ENCODE data around the gene DUSP1.

DUSP1 gene

GRCh38 chr5:172777881-172778814 lies 7.2 kb upstream of the DUSP1 start:
- DNase-seq (ENCODE audit: low spot score): no peak

GRCh38 chr5:172776235-172776594 lies 5.2 kb upstream of the DUSP1 start:
- DNase-seq (ENCODE audit: low spot score): no peak

GRCh38 chr5:172775326-172776234 lies 4.6 kb upstream of the DUSP1 start:
- no peak for DNase-seq (ENCODE audit: low spot score)

GRCh38 chr5:172774561-172775315 lies 3.7 kb upstream of the DUSP1 start:
- no peak for DNase-seq (ENCODE audit: low spot score)

GRCh38 chr5:172773481-172774469 lies 2.8 kb upstream of the DUSP1 start:
- DNase-seq (ENCODE audit: low spot score): no peak

GRCh38 chr5:172772112-172772906 lies 1.3 kb upstream of the DUSP1 start:
- DNase-seq (ENCODE audit: low spot score): peak; percentile 79

GRCh38 chr5:172771439-172772111 lies 580 bp upstream of the DUSP1 start:
- DNase-seq (ENCODE audit: low spot score): no peak

GRCh38 chr5:172770374-172770674 lies 671 bp downstream of the DUSP1 start:
- no peak for DNase-seq (ENCODE audit: low spot score)

- peak; percentile 39 for DNase-seq (ENCODE audit: low spot score)
Measured at GRCh38 chr5:172769616-172770373, 1.2 kb downstream of the DUSP1 start.

- DNase-seq (ENCODE audit: low spot score): no peak
Measured at GRCh38 chr5:172769342-172769615, 1.7 kb downstream of the DUSP1 start.

GRCh38 chr5:172768573-172769341 lies 2.2 kb downstream of the DUSP1 start:
- no peak for DNase-seq (ENCODE audit: low spot score)

GRCh38 chr5:172768098-172768572 lies 2.9 kb downstream of the DUSP1 start:
- no peak for DNase-seq (ENCODE audit: low spot score)

- DNase-seq (ENCODE audit: low spot score): peak; percentile 89
Measured at GRCh38 chr5:172766287-172767108, 4.5 kb downstream of the DUSP1 start.

GRCh38 chr5:172765766-172766286 lies 5.2 kb downstream of the DUSP1 start:
- DNase-seq (ENCODE audit: low spot score): no peak

- peak; percentile 98 for DNase-seq (ENCODE audit: low spot score)
Measured at GRCh38 chr5:172764861-172765765, 5.9 kb downstream of the DUSP1 start.

- DNase-seq (ENCODE audit: low spot score): no peak
Measured at GRCh38 chr5:172763120-172763464, 7.9 kb downstream of the DUSP1 start.

Data from Ammon's horn (tissue), 1 donor.